ENCODE results near the gene RBM6.
"Not testable (repeated sequence)": the region's sequence is repeated elsewhere in the genome, so short reads cannot be mapped to it uniquely, and the experiment has no call there.

RBM6 gene

DNA sequence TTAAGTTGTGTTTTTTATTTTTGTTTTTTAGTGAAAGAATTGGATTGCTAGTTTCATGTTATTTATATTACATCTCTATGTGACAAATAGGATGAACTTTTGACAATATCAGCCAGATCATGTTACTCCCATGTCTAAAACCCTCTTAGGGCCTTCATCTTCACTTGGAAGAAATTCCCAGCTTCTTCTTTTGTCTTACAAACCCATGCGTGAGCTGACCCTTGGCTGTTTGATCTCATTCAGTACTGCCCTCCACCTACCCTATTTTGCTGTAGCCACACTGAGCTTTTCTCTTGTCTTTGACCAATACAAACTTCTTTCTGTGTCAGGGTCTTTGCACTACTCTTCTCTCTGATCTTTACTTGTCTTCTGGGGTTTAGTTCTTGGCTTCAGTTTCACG lies 37.0 kb downstream of the RBM6 start:
- DNase-seq (ENCODE audit: low read depth in 2 of 2), result no peak

DNA sequence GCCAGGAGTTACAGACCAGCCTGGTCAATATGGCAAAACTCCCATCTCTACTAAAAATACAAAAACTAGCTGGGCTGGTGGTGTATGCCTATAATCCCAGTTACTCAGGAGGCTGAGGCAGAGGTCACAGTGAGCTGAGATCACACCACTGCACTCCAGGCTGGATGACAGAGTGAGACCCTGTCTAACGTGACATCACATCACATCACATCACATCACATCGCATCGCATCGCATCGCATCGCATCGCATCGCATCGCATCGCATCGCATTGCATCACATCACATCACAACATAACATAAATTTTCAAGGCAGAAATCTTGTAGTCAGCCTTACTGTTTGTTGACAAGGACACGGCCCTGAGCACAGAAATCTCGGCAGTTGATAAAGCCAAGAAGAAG lies 44.4 kb downstream of the RBM6 start:
- no peak for DNase-seq (ENCODE audit: low read depth in 2 of 2)

DNA sequence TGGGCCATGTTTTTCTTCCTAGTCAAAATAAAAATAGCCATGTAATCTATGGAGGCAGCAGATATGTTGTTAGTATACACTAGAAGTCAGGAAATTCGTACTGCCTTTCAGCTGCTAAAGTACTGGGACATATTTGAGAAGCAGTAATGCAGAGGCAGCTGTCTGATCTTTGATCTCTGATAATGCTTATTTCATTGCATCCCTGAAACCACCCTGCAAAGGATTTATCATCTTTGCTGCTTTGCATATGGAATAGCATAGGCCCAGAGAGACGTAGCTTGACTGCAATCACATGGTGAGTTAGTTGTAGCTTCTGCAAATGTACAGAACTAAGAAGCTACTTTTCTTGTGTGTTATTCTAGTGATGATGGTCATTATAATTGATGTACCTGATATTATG lies 52.4 kb downstream of the RBM6 start:
- no peak for DNase-seq (ENCODE audit: low read depth in 2 of 2)

DNA sequence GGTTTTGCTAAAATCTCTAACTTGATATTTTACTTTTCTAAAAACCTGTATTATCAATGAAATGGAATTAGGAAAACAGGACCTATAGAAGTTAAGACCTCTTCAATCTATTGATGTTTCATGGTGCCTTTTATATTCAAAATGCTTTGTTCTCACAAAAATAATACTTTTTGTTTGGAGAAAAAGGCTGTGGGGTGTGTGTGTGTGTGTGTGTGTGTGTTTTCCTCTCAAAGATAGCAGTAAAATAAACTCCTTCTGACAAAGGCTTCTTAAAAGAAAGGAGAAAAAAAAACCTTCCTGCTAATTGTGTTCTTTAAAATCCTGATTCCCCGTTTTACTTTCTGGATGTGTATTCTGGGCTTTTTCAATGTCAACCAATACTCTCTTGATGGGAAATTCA lies 54.5 kb downstream of the RBM6 start:
- no peak for DNase-seq (ENCODE audit: low read depth in 2 of 2)

DNA sequence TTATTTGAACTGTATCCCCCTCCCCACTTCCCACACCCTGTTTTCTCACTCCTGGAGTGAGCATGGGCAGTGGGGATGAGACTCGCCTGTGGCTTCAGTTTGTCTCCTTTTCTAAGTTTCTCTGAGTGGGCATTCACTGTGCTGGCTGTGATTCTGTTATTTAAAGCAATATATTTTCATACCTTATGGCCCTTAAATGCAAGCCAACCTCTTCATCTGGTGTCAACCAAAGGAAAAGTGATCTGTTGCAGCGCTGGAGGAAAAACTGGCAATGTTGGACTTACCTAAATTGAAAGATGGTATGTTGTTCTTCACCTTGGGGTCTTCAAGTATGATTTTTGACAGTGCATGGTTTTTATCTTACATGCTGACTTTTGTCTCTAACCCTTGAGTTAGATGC lies 56.1 kb downstream of the RBM6 start:
- DNase-seq (ENCODE audit: low read depth in 2 of 2), result no peak

DNA sequence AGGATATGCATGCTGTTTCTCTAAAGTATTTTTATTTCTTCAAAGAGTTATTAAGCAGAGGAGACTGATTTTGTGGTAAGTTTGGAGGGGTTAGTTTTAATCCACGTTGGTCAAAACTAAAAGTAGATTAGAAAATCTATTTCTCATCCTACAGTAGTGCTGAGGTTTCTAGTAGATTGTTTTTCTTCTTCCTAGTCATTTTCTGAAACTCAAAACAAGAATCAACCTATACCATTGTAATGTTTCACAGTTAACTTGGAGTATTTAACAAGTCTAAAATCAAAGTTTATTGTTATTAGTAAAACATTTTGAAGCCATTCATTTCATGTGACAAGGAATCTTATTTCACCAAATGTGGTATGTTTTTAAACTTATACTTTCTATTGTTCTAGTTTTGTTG lies 57.9 kb downstream of the RBM6 start:
- DNase-seq (ENCODE audit: low read depth in 2 of 2), result no peak

DNA sequence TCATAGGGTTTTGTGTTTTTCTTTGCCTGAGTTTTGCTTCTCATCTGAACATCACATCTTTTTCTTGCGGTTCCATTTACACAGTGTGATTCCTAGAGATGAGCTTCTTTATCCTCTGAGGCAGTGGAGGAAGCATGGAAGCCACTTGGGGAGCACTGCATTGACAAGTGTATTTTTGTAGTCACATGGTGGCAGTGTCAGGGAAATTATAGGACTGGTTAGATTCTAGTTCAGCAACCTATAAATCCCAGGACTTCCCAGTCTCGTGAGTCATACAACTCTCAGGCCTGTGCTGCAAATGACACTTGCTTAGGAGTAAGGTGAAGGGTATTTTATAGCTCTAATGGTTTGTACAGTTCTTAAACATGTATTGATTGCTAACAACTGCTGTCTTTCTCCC lies 58.4 kb downstream of the RBM6 start:
- no peak for DNase-seq (ENCODE audit: low read depth in 2 of 2)

DNA sequence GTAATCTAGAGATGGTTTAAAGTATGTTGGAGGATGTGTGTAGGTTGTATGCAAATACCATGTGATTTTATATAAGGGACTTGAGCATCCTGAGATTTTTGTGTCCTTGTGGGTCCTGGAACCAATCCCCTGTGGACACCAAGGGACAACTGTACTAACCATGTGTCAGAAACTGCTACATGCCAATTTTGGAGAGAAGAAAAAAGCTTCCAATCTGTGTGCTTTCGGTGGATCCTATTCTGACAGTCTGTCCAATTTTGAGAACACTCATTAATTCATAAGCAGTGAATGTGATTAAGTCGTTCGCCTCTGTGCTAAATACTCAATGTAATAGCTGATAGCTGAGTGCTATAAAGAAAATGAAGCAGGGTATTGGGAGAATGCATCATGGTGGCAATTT lies 61.6 kb downstream of the RBM6 start:
- no peak for DNase-seq (ENCODE audit: low read depth in 2 of 2)

DNA sequence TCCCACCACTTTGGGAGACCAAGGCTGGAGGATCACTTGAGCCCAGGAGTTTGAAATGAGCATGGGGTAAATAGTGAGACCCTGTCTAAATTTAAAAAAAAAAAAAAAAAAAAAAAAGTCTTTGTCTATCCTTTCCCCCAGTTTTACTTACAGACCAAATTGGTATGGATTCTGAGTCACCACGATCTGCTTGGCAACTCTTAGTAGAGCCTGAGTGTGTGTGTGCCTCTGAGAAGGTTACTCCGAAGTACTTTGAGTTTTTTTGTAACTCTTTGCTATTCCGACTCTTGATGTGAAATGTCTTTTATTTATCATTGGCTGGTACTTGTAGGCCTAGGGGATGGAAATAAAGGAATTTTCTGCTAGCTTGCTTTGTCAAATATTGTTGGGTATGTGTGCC lies 63.3 kb downstream of the RBM6 start:
- no peak for DNase-seq (ENCODE audit: low read depth in 2 of 2)

DNA sequence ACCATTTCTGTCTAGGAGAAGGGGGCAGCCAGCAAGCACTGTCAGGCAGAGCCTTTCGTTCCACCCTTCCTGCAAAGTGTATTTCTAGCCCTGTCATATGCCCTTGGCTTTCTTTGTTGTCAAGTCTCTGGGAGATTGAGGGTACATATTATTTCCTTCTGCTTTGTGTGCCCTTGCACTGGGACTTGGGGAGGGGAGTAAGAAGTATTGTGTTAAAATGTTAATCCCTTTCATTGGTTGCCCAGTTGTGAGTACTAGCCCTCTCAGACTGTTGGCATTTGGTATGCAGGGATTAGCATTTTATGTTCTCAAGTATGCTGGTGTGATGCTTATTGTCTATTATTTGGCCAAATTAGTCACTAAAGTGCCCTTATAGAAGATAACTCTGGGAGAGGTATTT lies 63.9 kb downstream of the RBM6 start:
- no peak for DNase-seq (ENCODE audit: low read depth in 2 of 2)

DNA sequence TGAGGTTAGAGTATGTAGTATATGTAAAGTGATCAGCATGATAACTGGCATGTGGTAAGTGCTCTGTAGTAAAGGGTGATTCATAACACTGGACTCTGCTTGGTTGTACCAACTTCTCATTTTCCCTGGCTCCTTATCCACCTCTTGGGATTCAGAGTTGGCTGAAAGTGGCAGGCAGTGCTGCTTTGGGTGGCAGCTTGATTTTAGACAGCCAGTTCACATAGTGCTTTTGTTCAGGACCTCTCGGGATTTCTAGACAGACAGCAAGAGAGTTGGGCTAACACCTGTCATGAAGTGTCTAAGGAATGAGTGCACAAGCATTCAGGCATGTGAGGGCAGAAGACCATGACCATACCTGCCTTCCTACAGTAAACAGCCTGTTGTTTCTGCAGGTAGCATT lies 69.0 kb downstream of the RBM6 start:
- no peak for DNase-seq (ENCODE audit: low read depth in 2 of 2)

DNA sequence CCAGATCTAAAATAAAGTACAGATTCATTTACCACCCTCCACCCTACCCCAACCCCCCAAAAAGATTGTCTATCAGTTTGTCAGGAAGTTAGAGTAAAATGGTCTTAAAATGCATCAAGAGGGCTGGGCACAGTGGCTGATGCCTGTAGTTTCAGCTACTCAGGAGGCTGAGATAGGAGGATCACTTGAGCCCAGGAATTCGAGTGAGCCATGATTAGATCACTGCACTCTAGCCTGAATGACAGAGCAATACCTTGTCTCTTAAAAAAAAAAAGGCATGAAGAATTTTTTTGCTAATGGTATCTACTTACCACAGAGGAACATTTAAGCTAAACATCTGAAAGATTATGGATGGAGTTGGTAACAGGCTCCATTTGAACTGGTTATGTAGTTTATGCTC lies 71.0 kb downstream of the RBM6 start:
- no peak for DNase-seq (ENCODE audit: low read depth in 2 of 2)

DNA sequence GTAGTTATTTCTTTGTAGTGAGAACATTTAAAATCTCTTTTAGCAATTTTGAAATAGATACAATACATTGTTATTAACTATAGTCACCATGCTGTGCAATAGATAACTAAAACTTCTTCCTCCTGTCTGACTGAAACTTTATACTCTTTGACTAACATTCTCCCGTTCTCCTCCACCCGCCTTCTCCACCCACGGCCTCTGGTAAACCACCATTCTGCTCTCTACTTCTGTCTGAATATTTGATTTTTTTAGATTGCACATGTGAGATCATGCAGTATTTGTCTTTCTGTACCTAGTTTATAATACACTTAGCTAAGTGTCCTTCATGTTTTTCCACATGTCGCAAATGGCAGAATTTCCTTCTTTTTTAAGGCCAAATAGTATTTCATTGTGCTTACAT lies 76.0 kb downstream of the RBM6 start:
- no peak for DNase-seq (ENCODE audit: low read depth in 2 of 2)

DNA sequence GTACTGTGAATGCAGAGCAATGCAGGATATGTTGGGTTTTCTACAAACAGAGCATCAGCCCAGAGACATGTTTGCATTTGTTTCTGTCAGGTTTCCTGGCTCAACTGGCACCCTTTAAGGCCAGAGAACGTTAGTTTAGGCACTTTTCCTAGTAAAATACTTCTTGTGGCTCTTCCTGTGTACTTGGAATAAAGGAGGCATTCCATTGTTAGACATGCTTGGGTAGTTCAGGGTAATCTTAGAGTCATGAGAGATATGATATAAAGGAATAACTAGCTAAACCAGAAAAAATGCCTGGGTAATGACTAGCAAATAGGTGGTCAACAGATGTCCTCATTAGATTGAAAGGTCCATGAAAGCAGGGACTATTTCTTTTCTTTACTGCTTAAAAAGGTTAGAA lies 88.4 kb downstream of the RBM6 start:
- DNase-seq (ENCODE audit: low read depth in 2 of 2), result no peak

DNA sequence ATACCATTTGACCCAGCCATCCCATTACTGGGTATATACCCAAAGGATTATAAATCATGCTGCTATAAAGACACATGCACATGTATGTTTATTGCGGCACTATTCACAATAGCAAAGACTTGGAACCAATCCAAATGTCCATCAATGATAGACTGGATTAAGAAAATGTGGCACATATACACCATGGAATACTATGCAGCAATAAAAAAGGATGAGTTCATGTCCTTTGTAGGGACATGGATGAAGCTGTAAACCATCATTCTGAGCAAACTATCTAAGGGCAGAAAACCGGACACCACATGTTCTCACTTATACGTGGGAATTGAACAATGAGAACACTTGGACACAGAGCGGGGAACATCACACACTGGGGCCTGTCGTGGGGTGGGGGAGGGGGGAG lies 91.3 kb downstream of the RBM6 start:
- not testable (repeated sequence) for DNase-seq (ENCODE audit: low read depth in 2 of 2)

DNA sequence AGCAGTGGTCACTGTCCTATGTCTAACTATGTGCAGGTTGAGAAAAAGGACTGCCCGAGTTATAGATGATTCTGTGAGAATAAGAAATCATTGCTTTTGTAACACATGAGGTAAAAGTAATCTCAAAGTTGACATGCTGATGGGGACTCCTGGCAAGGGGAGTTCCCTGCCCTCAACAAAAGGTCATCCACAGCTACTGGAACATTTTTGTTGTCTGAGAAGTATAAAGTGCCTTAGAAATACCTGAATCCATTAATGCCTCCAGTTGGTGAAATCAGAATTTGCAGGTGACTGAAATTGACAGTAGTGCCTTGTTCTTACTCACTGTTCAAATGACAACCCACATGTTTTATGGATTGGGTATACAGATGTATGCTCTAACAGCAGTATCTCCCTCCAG lies 105.0 kb downstream of the RBM6 start:
- DNase-seq (ENCODE audit: low read depth in 2 of 2), result no peak

DNA sequence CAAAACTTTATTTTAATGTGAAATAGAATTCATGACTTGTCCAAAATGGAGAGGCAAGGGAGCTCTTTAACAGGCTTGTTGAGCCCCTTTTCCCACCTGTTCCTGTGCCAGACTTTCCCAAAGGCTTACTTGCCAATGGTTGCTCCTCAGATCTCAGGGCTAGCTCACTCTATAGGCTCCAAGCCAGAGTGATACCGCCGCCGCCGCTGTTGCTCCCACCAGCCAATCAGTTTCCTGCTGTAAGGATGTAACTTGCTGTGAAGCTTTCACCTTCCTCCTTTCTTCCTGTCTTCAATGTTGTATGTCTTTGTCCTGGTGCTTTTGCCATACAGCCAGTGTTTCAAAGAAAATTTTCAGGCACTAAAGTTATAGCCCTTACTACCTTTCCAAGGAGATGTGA lies 107.5 kb downstream of the RBM6 start:
- no peak for DNase-seq (ENCODE audit: low read depth in 2 of 2)

DNA sequence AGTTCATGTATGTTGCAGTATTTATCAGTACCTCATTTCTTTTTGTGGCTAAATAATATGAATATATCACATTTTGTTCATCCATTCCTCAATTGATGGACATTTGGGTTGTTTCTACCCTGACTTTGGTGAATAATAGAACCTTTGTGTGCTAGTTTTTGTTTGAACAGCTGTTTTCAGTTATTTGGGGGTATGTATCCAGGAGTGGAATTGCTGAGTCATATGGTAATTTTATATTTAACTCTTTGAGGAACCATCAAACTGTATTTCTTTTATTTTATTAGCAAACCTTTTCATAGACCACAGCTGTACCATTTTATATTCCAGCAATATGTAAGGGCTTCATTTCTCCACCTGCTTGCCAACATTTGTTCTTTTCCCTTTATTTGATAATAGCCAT lies 110.4 kb downstream of the RBM6 start:
- no peak for DNase-seq (ENCODE audit: low read depth in 2 of 2)

DNA sequence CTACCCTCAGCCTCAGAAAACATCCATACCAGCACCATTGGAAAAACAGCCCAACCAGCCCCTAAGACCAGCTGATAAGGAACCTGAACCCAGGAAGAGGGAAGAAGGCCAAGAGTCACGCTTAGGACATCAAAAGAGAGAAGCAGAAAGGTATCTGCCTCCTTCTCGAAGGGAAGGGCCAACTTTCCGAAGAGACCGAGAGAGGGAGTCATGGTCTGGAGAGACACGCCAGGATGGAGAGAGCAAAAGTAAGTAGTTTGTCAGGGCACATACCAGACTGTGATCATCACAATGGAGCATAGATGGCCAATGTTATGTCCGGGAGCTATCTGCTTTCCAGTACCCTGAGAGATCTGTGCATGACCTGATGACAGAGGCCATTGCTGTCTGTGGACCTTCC lies 117.8 kb downstream of the RBM6 start:
- DNase-seq (ENCODE audit: low read depth in 2 of 2), result no peak

DNA sequence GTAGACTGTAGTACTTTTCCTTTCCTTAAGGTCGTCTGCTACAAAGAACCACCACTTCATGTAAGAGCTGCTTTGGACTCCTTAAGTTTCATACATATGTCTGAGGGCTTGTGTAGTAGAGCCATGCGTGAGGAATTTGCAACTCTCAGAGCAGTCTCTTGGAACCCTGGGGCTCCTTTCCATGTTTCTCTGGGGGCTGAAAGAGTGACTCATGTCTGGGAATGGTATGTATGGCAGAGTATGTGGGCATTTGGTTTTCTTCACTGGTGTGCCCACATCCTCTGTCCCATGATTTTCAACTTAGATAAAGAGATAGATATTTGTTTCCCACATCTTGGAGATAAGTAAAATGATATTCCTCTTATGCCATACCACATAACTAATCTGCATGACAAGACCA lies 128.2 kb downstream of the RBM6 start:
- DNase-seq (ENCODE audit: low read depth in 2 of 2), result no peak

DNA sequence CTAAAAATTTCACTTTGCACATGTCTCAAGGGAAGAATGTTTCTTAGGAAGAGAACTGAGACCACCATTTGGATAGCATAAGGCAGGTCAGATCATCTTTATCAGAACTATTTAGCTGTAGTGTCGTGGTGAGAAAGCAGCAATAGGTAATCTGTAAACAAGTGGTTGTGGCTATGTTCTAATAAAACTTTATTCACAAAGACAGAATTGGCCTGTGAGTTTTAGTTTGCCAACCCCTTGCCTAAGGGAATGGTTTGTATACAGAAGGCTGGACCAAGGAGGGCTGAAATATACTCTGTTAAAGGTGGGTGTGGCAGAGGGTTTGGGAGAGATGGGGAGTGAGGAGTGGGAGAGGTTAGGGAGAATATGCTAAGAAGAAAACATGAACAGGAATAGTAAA lies 138.1 kb downstream of the RBM6 start:
- DNase-seq (ENCODE audit: low read depth in 2 of 2), result no peak

DNA sequence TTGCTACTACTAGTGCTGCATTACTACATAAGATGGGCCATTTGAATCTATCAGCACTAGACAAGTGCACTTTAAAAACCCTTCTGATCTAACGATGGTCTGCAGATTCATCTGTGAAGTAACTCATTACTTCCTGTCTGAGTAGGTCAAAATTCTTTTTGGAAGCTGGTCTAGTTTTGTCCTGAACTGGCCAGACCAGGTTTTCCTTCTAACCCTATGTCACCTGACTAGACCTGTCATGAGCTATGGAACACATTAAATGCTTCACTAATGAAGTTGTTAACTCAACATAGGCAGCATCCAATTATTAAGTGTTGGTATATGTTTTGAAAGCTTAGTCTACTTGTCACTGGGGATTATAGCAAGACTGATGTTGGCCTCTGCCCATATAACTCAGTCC lies 138.7 kb downstream of the RBM6 start:
- DNase-seq (ENCODE audit: low read depth in 2 of 2), result no peak

DNA sequence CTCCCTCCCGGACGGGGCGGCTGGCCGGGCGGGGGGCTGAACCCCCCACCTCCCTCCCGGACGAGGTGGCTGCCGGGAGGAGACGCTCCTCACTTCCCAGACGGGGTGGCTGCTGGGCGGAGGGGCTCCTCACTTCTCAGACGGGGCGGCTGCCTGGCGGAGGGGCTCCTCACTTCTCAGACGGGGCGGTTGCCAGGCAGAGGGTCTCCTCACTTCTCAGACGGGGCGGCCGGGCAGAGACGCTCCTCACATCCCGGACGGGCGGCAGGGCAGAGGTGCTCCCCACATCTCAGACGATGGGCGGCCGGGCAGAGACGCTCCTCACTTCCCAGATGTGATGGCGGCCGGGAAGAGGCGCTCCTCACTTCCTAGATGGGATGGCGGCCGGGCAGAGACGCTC lies 145.0 kb downstream of the RBM6 start:
- DNase-seq (ENCODE audit: low read depth in 2 of 2), result not testable (repeated sequence)

DNA sequence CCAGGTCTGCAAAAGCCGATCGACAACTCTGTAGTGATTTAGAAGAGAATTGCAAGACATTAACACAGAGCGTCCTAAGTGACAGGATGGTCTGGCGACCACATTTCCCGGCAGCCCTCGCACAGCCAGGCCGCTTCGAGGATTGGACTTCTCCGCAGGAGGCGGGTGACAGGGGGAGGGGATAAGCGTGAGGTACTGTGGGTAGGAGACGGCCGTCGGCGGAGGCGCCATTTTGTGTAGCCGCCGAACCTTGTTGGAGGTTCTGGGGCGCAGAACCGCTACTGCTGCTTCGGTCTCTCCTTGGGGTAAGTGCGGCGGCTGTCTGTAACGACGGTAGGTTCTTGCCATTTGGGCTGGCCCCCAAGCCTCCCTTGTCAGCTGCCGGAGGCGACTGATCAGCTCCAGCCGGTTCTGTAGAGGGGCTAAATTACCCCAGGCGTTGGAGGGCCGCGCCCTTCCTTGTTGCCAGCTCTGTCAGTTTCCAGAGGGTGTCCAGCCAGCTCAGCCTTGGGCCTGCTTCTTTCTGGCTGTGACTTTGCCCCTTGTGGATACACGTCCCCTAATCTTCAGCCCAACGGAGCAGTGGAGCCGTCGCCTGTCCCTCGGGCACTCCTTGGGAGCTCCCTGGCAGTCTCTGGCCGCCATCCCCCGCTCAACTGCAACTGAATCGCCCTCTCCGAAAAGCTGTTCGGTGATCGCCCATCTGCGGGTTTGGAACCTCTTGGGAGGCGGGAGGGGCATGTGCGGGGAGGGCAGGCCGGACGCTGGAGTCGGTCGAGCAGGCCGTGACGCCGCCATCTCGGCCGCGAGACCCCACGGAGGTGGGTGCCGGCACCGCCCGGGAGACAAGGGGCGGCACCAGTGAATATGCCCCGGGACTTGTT lies 149.0 kb downstream of the RBM6 start, which contains the start of gene RBM5:
RBM5 (plus strand) TSS at position 195 of the 884 bp plus-strand sequence. CDS start 1,516 bp downstream, outside the sequence.
- peak; percentile 87 to 91 for DNase-seq (ENCODE audit: low read depth in 2 of 2)

Measured in activated CD4-positive, alpha-beta T cell treated with anti-CD3 and anti-CD28 coated beads for 24 hours (primary cell).